GM23248 (cell line): ENCODE results near the gene EEF2.

Experiments
- EZH2 ChIP-seq: fragments of 200-600 bp; sonication (generic); IDR thresholded peaks from 2 replicates; pipeline ENCODE4 v1.6.1; 2018; ENCODE audit warnings: antibody characterized with exemption, mild to moderate bottlenecking; ENCODE audit not compliant: insufficient read depth, poor library complexity, severe bottlenecking
- EZH2phosphoT487 ChIP-seq: fragments of 200-600 bp; sonication (generic); IDR thresholded peaks from 2 replicates; pipeline ENCODE4 v1.6.1; 2018; ENCODE audit warnings: antibody characterized with exemption, moderate library complexity, mild to moderate bottlenecking, low read depth; ENCODE audit not compliant: insufficient read depth

- TF ChIP-seq EZH2: no peak
- TF ChIP-seq EZH2phosphoT487: no peak
These were observed 24.9 kb upstream of the EEF2 start for GRCh38 chr19:4009990-4010807.
